GM12878 (cell line): Measurements from ENCODE around the gene TUBA4B. TPM values are rescaled to one million over a fixed set of nuclear protein-coding genes. Genes with fewer than 3 reads are reported as not detected.

Source experiments
- ATAC-seq: fragments of 200-7000 bp; cut with Tn5 transposase; 3 replicates; pipeline ENCODE4 v1.9.1; 2020; ENCODE audit warnings: mild to moderate bottlenecking, moderate library complexity
- BruUV-seq: library from RNA; stranded (reverse); fragments of 400-500 nt; replicated peaks from 2 replicates; lab custom pipeline; 2021; lab: Mats Ljungman, UMichigan
- CTCF ChIA-PET: fragments of 300-600 bp; sonication (Branson Sonifier 250); formaldehyde crosslinking; extraction: SDS; loops from one replicate; lab custom pipeline; 2021; ENCODE audit warnings: inconsistent platforms; lab: Yijun Ruan, JAX
- POLR2A ChIA-PET: fragments of 350-600 bp; formaldehyde crosslinking; extraction: SDS; loops from one replicate; lab custom pipeline; 2021; ENCODE audit warnings: inconsistent platforms; lab: Charles Lee
- RAD21 ChIA-PET: fragments of 300-600 bp; sonication (Branson Sonifier 250); formaldehyde crosslinking; loops from one replicate; lab custom pipeline; 2023; ENCODE audit warnings: antibody characterized with exemption; ENCODE audit not compliant: unreplicated experiment; lab: Charles Lee
- SMC1A ChIA-PET: fragments of 300-600 bp; sonication (Branson Sonifier 250); formaldehyde crosslinking; loops from one replicate; lab custom pipeline; 2023; ENCODE audit not compliant: unreplicated experiment, uncharacterized antibody; lab: Charles Lee
- DNase-seq: peaks from one replicate; pipeline ENCODE4 v3.0.0-alpha.2; 2011; ENCODE audit warnings: low read depth, low spot score
- FAIRE-seq: peaks from 3 replicates; lab custom pipeline; 2011; peaks lifted over from hg19 to GRCh38; lab: Jason Lieb, UNC
- H2AFZ ChIP-seq: 2 replicates; pipeline ENCODE4 v1.6.0; 2011; ENCODE audit warnings: low read depth, low read length, control low read depth; ENCODE audit not compliant: control insufficient read depth
- H3K27ac ChIP-seq: 2 replicates; pipeline ENCODE4 v1.5.1; 2011; ENCODE audit warnings: control low read depth; ENCODE audit not compliant: control insufficient read depth, insufficient read depth
- H3K27me3 ChIP-seq, 2 experiments: replicated peaks in 1 of 2; 2 replicates each; pipeline versions ENCODE4 v1.6.0 to v1.6.1; 2011; ENCODE audit warnings: low read length in 1 of 2; ENCODE audit not compliant: control insufficient read depth in 2 of 2, insufficient read depth in 2 of 2
- H3K36me3 ChIP-seq, 2 experiments: 2 replicates each; pipeline ENCODE4 v1.5.1; 2011; ENCODE audit warnings: low read length in 1 of 2; ENCODE audit not compliant: control insufficient read depth in 2 of 2, insufficient read depth in 2 of 2
- H3K4me1 ChIP-seq: 2 replicates; pipeline ENCODE4 v1.6.1; 2011; ENCODE audit warnings: mild to moderate bottlenecking, low read length, moderate library complexity, mixed read lengths; ENCODE audit not compliant: control insufficient read depth, insufficient read depth
- H3K4me2 ChIP-seq: 2 replicates; pipeline ENCODE4 v1.6.0; 2011; ENCODE audit warnings: control low read depth; ENCODE audit not compliant: control insufficient read depth, insufficient read depth
- H3K4me3 ChIP-seq: fragments of 200-600 bp; sonication (generic); 2 replicates; pipeline ENCODE4 v1.5.1; 2016
- H3K79me2 ChIP-seq: 2 replicates; pipeline ENCODE4 v1.6.0; 2011; ENCODE audit warnings: low read length; ENCODE audit not compliant: control insufficient read depth, insufficient read depth
- H3K9ac ChIP-seq: 2 replicates; pipeline ENCODE4 v1.8.0; 2011; ENCODE audit warnings: low read length, control low read depth, mixed read lengths; ENCODE audit not compliant: control insufficient read depth, insufficient read depth
- H3K9me3 ChIP-seq: replicated peaks from 3 replicates; pipeline ENCODE4 v1.5.1; 2011; ENCODE audit warnings: mild to moderate bottlenecking, low read length; ENCODE audit not compliant: control insufficient read depth, insufficient read depth
- H4K20me1 ChIP-seq: 2 replicates; pipeline ENCODE4 v1.6.0; 2011; ENCODE audit not compliant: control insufficient read depth, insufficient read depth
- BACH1 ChIP-seq: fragments of 450-650 bp; IDR thresholded peaks from 2 replicates; pipeline ENCODE4 v1.6.1; 2017; ENCODE audit warnings: mild to moderate bottlenecking, borderline replicate concordance
- CEBPZ ChIP-seq: fragments of 150-350 bp; IDR thresholded peaks from 2 replicates; pipeline ENCODE4 v1.6.1; 2016; ENCODE audit warnings: low read depth, low read length
- CREB1 ChIP-seq: IDR thresholded peaks from 2 replicates; pipeline ENCODE4 v1.6.1; 2012; ENCODE audit warnings: low read depth, mild to moderate bottlenecking, inconsistent platforms
- CREM ChIP-seq: IDR thresholded peaks from 2 replicates; pipeline ENCODE4 v1.6.1; 2014; ENCODE audit warnings: antibody characterized with exemption, low read depth
- HDGF ChIP-seq: fragments of 450-650 bp; IDR thresholded peaks from 2 replicates; pipeline ENCODE4 v1.6.1; 2016; ENCODE audit warnings: antibody characterized with exemption
- IKZF2 ChIP-seq, 2 experiments: fragments of 450-650 bp; IDR thresholded peaks; 2 replicates each; pipeline ENCODE4 v1.6.1; 2017; ENCODE audit warnings: mild to moderate bottlenecking in 2 of 2, moderate library complexity in 2 of 2
- KAT2A ChIP-seq: conservative IDR thresholded peaks from 2 replicates; pipeline ENCODE4 v1.6.1; 2011; ENCODE audit warnings: low read depth, low read length; ENCODE audit not compliant: control insufficient read depth
- KDM1A ChIP-seq: fragments of 200-600 bp; sonication (generic); IDR thresholded peaks from 2 replicates; pipeline ENCODE4 v1.6.1; 2016; ENCODE audit warnings: borderline replicate concordance
- NBN ChIP-seq: fragments of 450-650 bp; IDR thresholded peaks from 2 replicates; pipeline ENCODE4 v1.6.1; 2016
- NFXL1 ChIP-seq: fragments of 450-650 bp; IDR thresholded peaks from 2 replicates; pipeline ENCODE4 v1.6.1; 2017; ENCODE audit warnings: antibody characterized with exemption, mild to moderate bottlenecking, borderline replicate concordance
- SP1 ChIP-seq: IDR thresholded peaks from one replicate; pipeline ENCODE4 v1.6.1; 2011; ENCODE audit warnings: low read depth, low read length
- SRF ChIP-seq, 2 experiments: IDR thresholded peaks; 2 replicates each; pipeline ENCODE4 v1.6.1; 2011; ENCODE audit warnings: low read depth in 2 of 2, low read length in 2 of 2, mild to moderate bottlenecking in 1 of 2, moderate library complexity in 1 of 2
- SUPT20H ChIP-seq: IDR thresholded peaks from 2 replicates; pipeline ENCODE4 v1.6.1; 2011; ENCODE audit warnings: low read depth, mild to moderate bottlenecking, low read length, moderate library complexity, borderline replicate concordance; ENCODE audit not compliant: control insufficient read depth
- USF1 ChIP-seq: IDR thresholded peaks from 2 replicates; pipeline ENCODE4 v1.6.1; 2011; ENCODE audit warnings: borderline replicate concordance, low read depth, mild to moderate bottlenecking, moderate library complexity, mixed read lengths, low read length; ENCODE audit not compliant: insufficient read depth; ENCODE audit errors: extremely low read length
- WGBS: methylation state at CpG from one replicate; pipeline ENCODE4 v1.1.6; 2016; ENCODE audit warnings: low lambda C conversion rate; ENCODE audit not compliant: insufficient replicate concordance, insufficient coverage; ENCODE audit errors: missing lambda C conversion rate; 5-methylcytosine and 5-hydroxymethylcytosine counted together
- in situ Hi-C: fragments of 300-500 bp; cut with MboI; formaldehyde crosslinking; loops from 9 replicates; pipeline ENCODE4 v1.14.3; 2018; ENCODE audit warnings: mixed read lengths
- intact Hi-C: fragments of 100-400 bp; cut with micrococcal nuclease; formaldehyde crosslinking; loops from one replicate; pipeline ENCODE4 v1.14.2; 2022; ENCODE audit not compliant: unreplicated experiment
- polyA plus RNA-seq, 11 experiments: library from polyadenylated mRNA; depleted of rRNA in 4 of 11; unstranded in 6 of 11; stranded (reverse) in 5 of 11; fragments of >200 nt; fragmentation: Nextera tagmentation in 4 of 11; fragmentation: Illumina TruSeq in 1 of 11; extraction: Ambion mirVana in 4 of 11; extraction: Trizol in 1 of 11; gene quantifications; 1 replicate in 1 of 11; 2 replicates in 10 of 11; pipeline versions ENCODE4 v1.2.1 to v1.2.3, GENCODE V29; 2011 to 2016; ENCODE audit warnings: inconsistent platforms in 2 of 11, missing spikeins in 2 of 11, low read depth in 1 of 11
- total RNA-seq, 4 experiments: library from RNA; depleted of rRNA in 3 of 4; stranded (reverse); fragments of >200 nt in 3 of 4; fragmentation: Illumina TruSeq in 1 of 4; extraction: Trizol in 1 of 4; gene quantifications; 2 replicates each; pipeline versions ENCODE4 v1.2.1 to v1.2.3, GENCODE V29; 2013 to 2021
- TF ChIP-seq, protein P1 (sequence below): fragments of 450-650 bp; IDR thresholded peaks from 2 replicates; pipeline ENCODE4 v1.6.1; 2014; ENCODE audit warnings: mild to moderate bottlenecking
- TF ChIP-seq, protein P2 (sequence below): fragments of 450-650 bp; IDR thresholded peaks from 2 replicates; pipeline ENCODE4 v1.6.1; 2017; ENCODE audit warnings: low read depth, mild to moderate bottlenecking, moderate library complexity

The TUBA4B gene
- total and polyA plus RNA-seq, 10 of the 15 experiments (the other 5 are each of a cell fraction or from before 2014, with no cell fraction given), result 0.07 TPM; not detected in 9

GRCh38 chr2:219268294-219268693 is 15.3 kb downstream of the TUBA4B start (continued):
- no peak for TF ChIP-seq SP1
- TF ChIP-seq HDGF, result no peak
- TF ChIP-seq IKZF2 (IDR thresholded peaks at IDR 0.05), result no peak
- TF ChIP-seq, protein P1, sequence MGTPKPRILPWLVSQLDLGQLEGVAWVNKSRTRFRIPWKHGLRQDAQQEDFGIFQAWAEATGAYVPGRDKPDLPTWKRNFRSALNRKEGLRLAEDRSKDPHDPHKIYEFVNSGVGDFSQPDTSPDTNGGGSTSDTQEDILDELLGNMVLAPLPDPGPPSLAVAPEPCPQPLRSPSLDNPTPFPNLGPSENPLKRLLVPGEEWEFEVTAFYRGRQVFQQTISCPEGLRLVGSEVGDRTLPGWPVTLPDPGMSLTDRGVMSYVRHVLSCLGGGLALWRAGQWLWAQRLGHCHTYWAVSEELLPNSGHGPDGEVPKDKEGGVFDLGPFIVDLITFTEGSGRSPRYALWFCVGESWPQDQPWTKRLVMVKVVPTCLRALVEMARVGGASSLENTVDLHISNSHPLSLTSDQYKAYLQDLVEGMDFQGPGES, result no peak
- no peak for TF ChIP-seq KAT2A
- no peak for TF ChIP-seq USF1

- no peak for DNase-seq
- ChIA-PET POLR2A (interaction anchor here (1.3 to 1.4 kb wide), 2 partner anchors 9 to 63 kb away, joined by 4 to 8 read pairs; partner anchors contain the start of gene ZFAND2B), SMC1A (interaction anchor here (1.0 to 1.8 kb wide), 2 partner anchors 24 to 26 kb away, joined by 4 to 6 read pairs; partner anchors contain the start of genes GLB1L and STK16), RAD21 (interaction anchor here (1.1 kb wide), 1 partner anchor 14 kb away, joined by 3 read pairs; no protein-coding TSS in a partner anchor), CTCF (interaction anchor here (1.1 to 1.6 kb wide), 3 partner anchors 8 to 26 kb away, joined by 3 to 4 read pairs (median 4); no protein-coding TSS in a partner anchor)
- no peak overlapping the region for H3K4me3 ChIP-seq
- H3K79me2 ChIP-seq, result no peaks in the 10 kb centered on the region
- H3K27me3 ChIP-seq, result no peaks in the 10 kb centered on the region
- FAIRE-seq, result no peak
- no peak overlapping the region for H3K4me2 ChIP-seq
- H4K20me1 ChIP-seq, result no peaks in the 10 kb centered on the region
- H3K9ac ChIP-seq, result no peak overlapping the region
- no peak overlapping the region for H3K27ac ChIP-seq
- intact Hi-C loops, result no loop called here
- in situ Hi-C loops, result no loop called here
- H3K9me3 ChIP-seq, result no peaks in the 10 kb centered on the region
- no peak for ATAC-seq
- 51% methylated on average over 8 of the region's 8 CpGs for WGBS
- no TSS peak for BruUV-seq
- H2AFZ ChIP-seq, result no peak overlapping the region
- no peaks in the 10 kb centered on the region for H3K36me3 ChIP-seq
- H3K4me1 ChIP-seq, result no peaks in the 10 kb centered on the region
- TF ChIP-seq CREB1 (no peak), NBN (no peak), SUPT20H (no peak), BACH1 (no peak), NFXL1 (no peak), KAT2A (no peak), KDM1A (no peak), CREM (no peak), SRF (IDR thresholded peaks at IDR 0.05; ENCODE audit: low read depth in 2 of 2, low read length in 2 of 2) (no peak), CEBPZ (no peak)
- TF ChIP-seq, protein P2, sequence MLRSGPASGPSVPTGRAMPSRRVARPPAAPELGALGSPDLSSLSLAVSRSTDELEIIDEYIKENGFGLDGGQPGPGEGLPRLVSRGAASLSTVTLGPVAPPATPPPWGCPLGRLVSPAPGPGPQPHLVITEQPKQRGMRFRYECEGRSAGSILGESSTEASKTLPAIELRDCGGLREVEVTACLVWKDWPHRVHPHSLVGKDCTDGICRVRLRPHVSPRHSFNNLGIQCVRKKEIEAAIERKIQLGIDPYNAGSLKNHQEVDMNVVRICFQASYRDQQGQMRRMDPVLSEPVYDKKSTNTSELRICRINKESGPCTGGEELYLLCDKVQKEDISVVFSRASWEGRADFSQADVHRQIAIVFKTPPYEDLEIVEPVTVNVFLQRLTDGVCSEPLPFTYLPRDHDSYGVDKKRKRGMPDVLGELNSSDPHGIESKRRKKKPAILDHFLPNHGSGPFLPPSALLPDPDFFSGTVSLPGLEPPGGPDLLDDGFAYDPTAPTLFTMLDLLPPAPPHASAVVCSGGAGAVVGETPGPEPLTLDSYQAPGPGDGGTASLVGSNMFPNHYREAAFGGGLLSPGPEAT, result no peak
These were observed 16.5 kb downstream of the TUBA4B start for GRCh38 chr2:219269362-219270054.
